SJSA1 (cell line): ENCODE measurements around the gene FGFR2. TPM values are rescaled to one million over a fixed set of nuclear protein-coding genes. Genes with fewer than 3 reads are reported as not detected.

ENCODE experiments used
- DNase-seq, 2 experiments: peaks; one replicate each; pipeline ENCODE4 v3.0.0-alpha.2; 2015 to 2020; ENCODE audit warnings: low spot score in 2 of 2, low read depth in 1 of 2
- H3K27ac ChIP-seq: fragments of 250-450 bp; sonication (Bioruptor Pico); 2 replicates; pipeline ENCODE4 v1.5.1; 2020; ENCODE audit warnings: mild to moderate bottlenecking, moderate library complexity
- H3K27me3 ChIP-seq: fragments of 250-450 bp; sonication (Bioruptor Pico); replicated peaks from 2 replicates; pipeline ENCODE4 v1.5.1; 2020; ENCODE audit warnings: mild to moderate bottlenecking, moderate library complexity
- H3K36me3 ChIP-seq: fragments of 250-450 bp; sonication (Bioruptor Pico); 2 replicates; pipeline ENCODE4 v1.5.1; 2020; ENCODE audit warnings: mild to moderate bottlenecking
- H3K4me1 ChIP-seq: fragments of 250-450 bp; sonication (Bioruptor Pico); replicated peaks from 2 replicates; pipeline ENCODE4 v1.6.1; 2021; ENCODE audit warnings: mild to moderate bottlenecking
- H3K4me3 ChIP-seq: fragments of 250-450 bp; sonication (Bioruptor Pico); 2 replicates; pipeline ENCODE4 v1.5.1; 2020; ENCODE audit warnings: mild to moderate bottlenecking
- H3K9me3 ChIP-seq: fragments of 250-450 bp; sonication (Bioruptor Pico); replicated peaks from 2 replicates; pipeline ENCODE4 v1.5.1; 2020; ENCODE audit warnings: mild to moderate bottlenecking
- total RNA-seq: library from RNA; depleted of rRNA; stranded (reverse); fragments of >200 nt; shearing (Covaris generic); gene quantifications from 2 replicates; pipeline ENCODE4 v1.2.3, GENCODE V29; 2014

FGFR2 gene
- total RNA-seq, 1 experiment from 2014 or later = 1.1 TPM

DNA sequence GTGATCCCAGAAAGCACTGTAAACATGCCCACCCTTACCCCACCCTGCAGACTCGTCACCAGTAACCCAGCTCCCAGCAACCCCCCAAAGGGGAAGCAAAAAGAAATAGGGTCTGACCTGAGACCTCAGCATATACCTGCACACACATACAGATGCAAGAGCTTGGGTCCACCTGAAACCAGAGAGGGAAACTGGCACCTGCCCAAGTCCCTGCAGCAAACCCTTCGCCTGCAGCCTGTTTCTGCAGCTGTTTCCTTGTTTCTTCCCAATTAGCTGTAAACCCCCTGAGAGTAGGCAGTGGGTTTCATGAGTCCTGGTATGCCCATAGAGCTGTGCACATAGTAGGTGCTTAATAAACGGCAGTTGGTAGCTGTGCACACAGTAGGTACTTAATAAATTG is 140.5 kb downstream of the FGFR2 start:
- Histone ChIP-seq H3K4me3 (no peak overlapping the region), H3K9me3 (no peaks in the 10 kb centered on the region; the same call in 1 of the 2 replicates)

GRCh38 chr10:121455377-121455776 is 142.9 kb downstream of the FGFR2 start:
- Histone ChIP-seq H3K4me3 (no peak overlapping the region), H3K27me3 (no peaks in the 10 kb centered on the region), H3K36me3 (no peaks in the 10 kb centered on the region), H3K9me3 (no peaks in the 10 kb centered on the region), H3K4me1 (no peaks in the 10 kb centered on the region), H3K27ac (no peak overlapping the region)
- DNase-seq = no peak

More for the DNA sequence above, 140.5 kb downstream of the FGFR2 start:
- Histone ChIP-seq H3K27me3 (no peaks in the 10 kb centered on the region), H3K4me1 (no peaks in the 10 kb centered on the region), H3K36me3 (no peaks in the 10 kb centered on the region), H3K27ac (no peak overlapping the region)
- no peak for DNase-seq

DNA sequence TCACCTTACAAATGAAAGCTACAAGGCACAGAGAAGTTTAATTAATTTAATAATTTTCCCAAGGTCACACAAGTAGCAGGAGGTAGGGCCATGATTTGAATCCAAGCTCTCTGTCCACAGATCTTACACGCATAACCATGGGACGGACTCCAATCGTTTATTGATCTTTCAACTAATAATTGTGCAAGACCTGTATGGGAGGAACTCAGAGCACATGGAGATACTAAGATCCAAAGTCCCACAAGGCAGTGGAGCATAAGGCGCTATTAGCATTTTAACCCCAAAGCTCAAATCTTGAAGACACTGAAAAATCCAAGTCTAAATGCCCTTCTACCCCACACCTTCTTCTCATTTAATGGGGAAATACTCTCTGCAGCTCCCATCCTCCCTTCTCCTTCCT is 143.5 kb downstream of the FGFR2 start:
- no peak for DNase-seq
- Histone ChIP-seq H3K27ac (no peak overlapping the region), H3K27me3 (no peaks in the 10 kb centered on the region), H3K4me3 (no peak overlapping the region), H3K36me3 (no peaks in the 10 kb centered on the region), H3K9me3 (no peaks in the 10 kb centered on the region), H3K4me1 (no peaks in the 10 kb centered on the region)

DNA sequence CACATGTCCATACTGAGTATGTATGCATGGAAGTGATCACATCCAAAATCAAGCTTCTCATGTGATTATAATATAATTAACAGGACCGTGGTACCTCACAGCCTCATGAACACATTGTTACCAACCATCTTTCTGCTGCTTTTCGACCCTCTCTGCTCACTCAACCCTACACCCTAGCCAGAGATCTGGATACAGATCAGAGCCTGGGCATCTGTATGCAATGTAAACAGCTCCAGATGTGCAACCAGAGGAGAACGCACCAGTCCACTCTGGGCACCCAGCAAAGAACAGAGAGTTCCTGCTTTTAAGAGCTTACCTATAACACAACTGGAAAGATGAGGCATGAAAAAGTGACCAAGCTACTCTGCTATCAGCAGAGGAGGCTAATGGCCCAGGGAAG is 145.1 kb downstream of the FGFR2 start:
- Histone ChIP-seq H3K27me3 (no peaks in the 10 kb centered on the region), H3K36me3 (no peaks in the 10 kb centered on the region), H3K9me3 (no peaks in the 10 kb centered on the region), H3K4me1 (no peaks in the 10 kb centered on the region), H3K27ac (no peak overlapping the region), H3K4me3 (no peak overlapping the region)
- DNase-seq = no peak

GRCh38 chr10:121452581-121452980 is 145.7 kb downstream of the FGFR2 start:
- Histone ChIP-seq H3K9me3 (no peaks in the 10 kb centered on the region), H3K36me3 (no peaks in the 10 kb centered on the region)

GRCh38 chr10:121450247-121450646 is 148.0 kb downstream of the FGFR2 start:
- no peaks in the 10 kb centered on the region for H3K27me3 ChIP-seq
- H3K4me3 ChIP-seq = no peak overlapping the region
- no peaks in the 10 kb centered on the region for H3K9me3 ChIP-seq
- no peaks in the 10 kb centered on the region for H3K36me3 ChIP-seq
- DNase-seq = no peak
- no peak overlapping the region for H3K27ac ChIP-seq
- no peaks in the 10 kb centered on the region for H3K4me1 ChIP-seq

More at GRCh38 chr10:121452581-121452980, 145.7 kb downstream of the FGFR2 start:
- no peak for DNase-seq
- Histone ChIP-seq H3K27me3 (no peaks in the 10 kb centered on the region), H3K4me1 (no peaks in the 10 kb centered on the region), H3K27ac (no peak overlapping the region), H3K4me3 (no peak overlapping the region)

DNA sequence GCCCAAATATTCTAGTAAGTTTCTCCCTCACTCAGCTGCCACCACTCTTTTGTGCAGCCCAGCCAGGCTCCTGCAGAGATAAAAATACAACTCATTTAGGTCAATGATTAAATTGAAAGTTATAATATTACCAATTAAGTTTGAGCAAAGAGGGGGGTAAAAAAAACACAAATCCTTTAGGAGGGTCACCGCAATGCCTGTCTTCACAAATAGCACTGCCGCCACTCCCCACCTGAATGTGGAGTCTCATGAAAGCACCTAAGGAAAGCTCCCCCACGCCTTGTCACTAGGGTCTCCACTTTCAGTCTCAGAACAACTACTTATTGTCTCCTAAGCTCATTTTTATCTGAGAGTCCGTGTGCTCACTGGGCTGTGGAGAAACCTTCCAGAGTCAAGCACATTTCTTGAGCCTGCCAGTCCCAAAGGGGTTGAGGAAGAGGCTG is 148.7 kb downstream of the FGFR2 start:
- Histone ChIP-seq H3K9me3 (no peaks in the 10 kb centered on the region), H3K4me3 (no peak overlapping the region), H3K36me3 (no peaks in the 10 kb centered on the region), H3K27ac (no peak overlapping the region), H3K4me1 (no peaks in the 10 kb centered on the region), H3K27me3 (no peaks in the 10 kb centered on the region)
- no peak for DNase-seq

- H3K4me3 ChIP-seq = no peak overlapping the region
- no peaks in the 10 kb centered on the region for H3K36me3 ChIP-seq
- no peak overlapping the region for H3K27ac ChIP-seq
- no peak for DNase-seq
- H3K27me3 ChIP-seq = no peaks in the 10 kb centered on the region
- H3K9me3 ChIP-seq = no peaks in the 10 kb centered on the region
- no peaks in the 10 kb centered on the region for H3K4me1 ChIP-seq
Observed at GRCh38 chr10:121448766-121449421, 149.3 kb downstream of the FGFR2 start.

- no peaks in the 10 kb centered on the region for H3K27me3 ChIP-seq
Observed at GRCh38 chr10:121444520-121445165, 153.6 kb downstream of the FGFR2 start.

DNA sequence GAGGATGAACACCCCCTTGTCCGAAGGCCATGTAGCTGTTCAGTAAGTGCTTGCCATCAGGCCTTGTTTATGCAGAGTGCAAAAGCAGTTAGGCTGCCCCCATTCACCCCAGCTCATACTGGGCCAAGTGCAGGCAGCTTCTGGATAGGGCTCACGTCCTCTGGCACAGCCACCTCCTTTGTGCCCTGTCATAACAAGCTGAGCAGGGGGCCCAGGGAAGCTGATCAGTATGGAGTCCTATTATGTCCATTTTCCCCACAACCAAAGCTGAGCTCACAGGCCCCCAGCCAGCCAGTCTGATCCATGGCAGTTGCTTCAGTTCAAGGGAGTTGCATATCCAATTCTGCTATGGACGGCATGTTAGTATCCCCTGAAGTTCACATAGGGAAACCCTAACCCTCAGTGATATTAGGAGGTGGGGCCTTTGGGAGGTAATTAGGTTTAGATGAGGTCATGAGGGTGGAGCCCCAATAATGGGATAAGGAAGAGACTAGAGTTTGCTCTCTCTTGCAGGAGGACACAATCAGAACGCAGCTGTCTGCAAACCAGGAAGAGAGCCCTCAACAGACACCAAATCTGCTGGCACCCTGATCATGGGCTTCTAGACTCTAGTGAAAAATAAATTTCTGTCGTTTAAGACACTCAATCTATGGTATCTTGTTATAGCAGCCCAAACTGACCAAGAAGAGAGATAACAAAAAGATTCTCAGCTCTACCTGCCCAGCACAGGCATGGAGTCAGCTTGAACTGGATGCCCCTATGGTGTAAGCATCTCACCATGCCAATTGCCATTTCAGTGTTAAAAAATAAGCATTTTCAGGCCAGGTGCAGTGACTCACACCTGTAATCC is 155.9 kb downstream of the FGFR2 start:
- Histone ChIP-seq H3K9me3 (no peaks in the 10 kb centered on the region), H3K4me1 (no peaks in the 10 kb centered on the region), H3K36me3 (no peaks in the 10 kb centered on the region), H3K27ac (no peak overlapping the region), H3K27me3 (no peaks in the 10 kb centered on the region), H3K4me3 (no peak overlapping the region)
- no peak for DNase-seq

More at GRCh38 chr10:121444520-121445165, 153.6 kb downstream of the FGFR2 start:
- H3K4me3 ChIP-seq = no peak overlapping the region
- H3K27ac ChIP-seq = no peak overlapping the region
- H3K36me3 ChIP-seq = no peaks in the 10 kb centered on the region
- DNase-seq = no peak
- H3K9me3 ChIP-seq = no peaks in the 10 kb centered on the region
- H3K4me1 ChIP-seq = no peaks in the 10 kb centered on the region

- Histone ChIP-seq H3K9me3 (no peaks in the 10 kb centered on the region; the same call in 1 of the 2 replicates), H3K36me3 (no peaks in the 10 kb centered on the region), H3K4me3 (no peak overlapping the region), H3K27ac (no peak overlapping the region), H3K27me3 (no peaks in the 10 kb centered on the region), H3K4me1 (no peaks in the 10 kb centered on the region)
- no peak for DNase-seq
Observed at GRCh38 chr10:121440461-121440860, 157.8 kb downstream of the FGFR2 start.

DNA sequence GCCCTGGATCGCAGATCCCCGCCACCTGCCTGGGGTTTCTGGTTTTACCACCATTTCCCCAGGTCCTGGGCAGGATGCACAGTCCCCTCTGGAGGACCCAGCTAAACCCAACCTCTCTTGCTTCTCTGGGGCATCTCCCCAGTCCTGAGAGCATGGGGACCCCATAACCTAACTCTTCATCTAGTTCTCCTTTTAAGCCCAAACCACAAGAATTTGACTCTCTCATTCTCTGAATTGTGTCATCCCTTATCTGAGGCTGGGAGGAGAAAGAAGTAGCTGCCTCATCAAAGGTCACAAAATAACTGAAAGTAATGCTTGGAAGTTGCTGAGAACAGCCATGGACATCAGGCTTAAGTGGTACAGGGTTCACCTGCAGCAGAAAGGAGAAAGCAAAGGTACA is 159.9 kb downstream of the FGFR2 start:
- H3K4me1 ChIP-seq = no peaks in the 10 kb centered on the region
- no peak for DNase-seq

DNA sequence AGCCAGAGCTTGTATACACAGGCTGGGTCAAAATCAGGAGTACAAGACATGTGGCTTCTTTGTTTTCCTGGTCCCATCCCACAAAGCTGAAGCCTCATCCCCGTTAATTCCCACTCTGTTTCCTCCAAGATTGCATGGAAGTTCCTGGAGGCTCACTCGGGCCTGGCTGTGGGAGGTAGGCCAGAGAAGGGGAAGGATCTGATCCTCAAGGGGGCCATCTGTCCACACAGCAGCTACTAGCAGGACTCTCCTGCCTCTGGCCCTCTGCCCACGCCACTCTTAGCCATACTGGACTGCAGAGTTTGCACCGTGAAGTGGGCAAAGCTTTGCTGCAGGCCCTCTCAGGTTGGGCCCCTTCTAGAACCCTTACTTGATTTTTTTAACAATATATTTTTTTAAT is 160.6 kb downstream of the FGFR2 start:
- Histone ChIP-seq H3K27ac (no peak overlapping the region), H3K4me1 (no peaks in the 10 kb centered on the region), H3K9me3 (no peaks in the 10 kb centered on the region; the same call in 1 of the 2 replicates), H3K27me3 (no peaks in the 10 kb centered on the region), H3K36me3 (no peaks in the 10 kb centered on the region), H3K4me3 (no peak overlapping the region)
- DNase-seq = no peak

More for the DNA sequence above, 159.9 kb downstream of the FGFR2 start:
- H3K27me3 ChIP-seq = no peaks in the 10 kb centered on the region
- H3K9me3 ChIP-seq = no peaks in the 10 kb centered on the region; the same call in 1 of the 2 replicates
- no peak overlapping the region for H3K4me3 ChIP-seq
- H3K27ac ChIP-seq = no peak overlapping the region
- no peaks in the 10 kb centered on the region for H3K36me3 ChIP-seq
